Lung (tissue), 12 donors: Measurements from ENCODE around the gene MAT1A. TPM values are rescaled to one million over a fixed set of nuclear protein-coding genes. Genes with fewer than 3 reads are reported as not detected.

ENCODE experiments used
- ATAC-seq: fragments of 200-7000 bp; cut with Tn5 transposase; one replicate; pipeline ENCODE4 v1.9.1; 2020; ENCODE audit warnings: moderate number of reproducible peaks; ENCODE audit not compliant: insufficient read depth, low FRiP score
- DNase-seq, 3 donors: peaks; one replicate each; pipeline ENCODE4 v3.0.0-alpha.2; 2013 to 2017
- H3K27ac ChIP-seq, 2 donors: one replicate each; pipeline ENCODE4 v1.5.1; 2013; ENCODE audit warnings: mild to moderate bottlenecking in 2 of 2, moderate library complexity in 2 of 2, control low read depth in 1 of 2, inconsistent platforms in 1 of 2, low read depth in 1 of 2, low read length in 1 of 2
- H3K27me3 ChIP-seq, 3 donors: one replicate each; pipeline ENCODE4 v1.5.1; 2013; ENCODE audit warnings: low read length in 2 of 3; ENCODE audit not compliant: control insufficient read depth in 3 of 3, insufficient read depth in 3 of 3
- H3K36me3 ChIP-seq, 4 donors: one replicate each; pipeline ENCODE4 v1.5.1; 2013; ENCODE audit warnings: low read length in 4 of 4, mild to moderate bottlenecking in 1 of 4, moderate library complexity in 1 of 4; ENCODE audit not compliant: control insufficient read depth in 4 of 4, insufficient read depth in 4 of 4
- H3K4me1 ChIP-seq, 5 donors: one replicate each; pipeline ENCODE4 v1.5.1; 2013; ENCODE audit warnings: low read length in 5 of 5, mild to moderate bottlenecking in 2 of 5, moderate library complexity in 1 of 5; ENCODE audit not compliant: control insufficient read depth in 5 of 5, insufficient read depth in 5 of 5
- H3K4me3 ChIP-seq: one replicate; pipeline ENCODE4 v1.5.1; 2013; ENCODE audit warnings: mild to moderate bottlenecking, control low read depth, moderate library complexity
- H3K9ac ChIP-seq, 2 donors: one replicate each; pipeline ENCODE4 v1.5.1; 2013; ENCODE audit warnings: low read length in 2 of 2, control low read depth in 1 of 2; ENCODE audit not compliant: insufficient read depth in 1 of 2
- H3K9me3 ChIP-seq, 4 donors: one replicate each; pipeline ENCODE4 v1.5.1; 2013; ENCODE audit warnings: low read length in 3 of 4, mild to moderate bottlenecking in 1 of 4, moderate library complexity in 1 of 4; ENCODE audit not compliant: control insufficient read depth in 4 of 4, insufficient read depth in 3 of 4
- WGBS, 2 donors: extraction: QIAGEN DNeasy Blood & Tissue Kit; methylation state at CpG; one replicate each; pipeline ENCODE4 v1.1.7; 2013; 5-methylcytosine and 5-hydroxymethylcytosine counted together
- polyA plus RNA-seq, 2 donors: library from polyadenylated mRNA; stranded (reverse); fragments of 200-250 nt; gene quantifications; one replicate each; pipeline ENCODE4 v1.2.1, GENCODE V29; 2013
- total RNA-seq, 2 donors: library from RNA; depleted of rRNA in 1 of 2; stranded (reverse); fragments of >200 nt in 1 of 2; gene quantifications; one replicate each; pipeline ENCODE4 v1.2.1, GENCODE V29; 2014 to 2021
- TF ChIP-seq, protein P1 (sequence below): IDR thresholded peaks from 2 replicates; pipeline ENCODE4 v1.5.1; 2012; ENCODE audit warnings: mild to moderate bottlenecking; ENCODE audit errors: control extremely low read depth, extremely low read depth
- donor health status: control.
- donor health status: control.
- donor health status: Bipolar disorder and iron deficiency.
- donor health status: healthy.
- donor health status: DM: yes; HTN: yes; CAD: no.

The MAT1A gene
- total and polyA plus RNA-seq, 4 donors = 0.30 to 1.1 (median 0.43) TPM

GRCh38 chr10:80268938-80269588 is 20.4 kb downstream of the MAT1A start:
- H3K36me3 ChIP-seq = no peaks in the 10 kb centered on the region
- H3K9ac ChIP-seq = no peak overlapping the region
- WGBS, 2 donors = 68 to 75% methylated on average over 4 of the region's 4 CpGs
- no peaks in the 10 kb centered on the region for H3K27me3 ChIP-seq
- TF ChIP-seq, protein P1, sequence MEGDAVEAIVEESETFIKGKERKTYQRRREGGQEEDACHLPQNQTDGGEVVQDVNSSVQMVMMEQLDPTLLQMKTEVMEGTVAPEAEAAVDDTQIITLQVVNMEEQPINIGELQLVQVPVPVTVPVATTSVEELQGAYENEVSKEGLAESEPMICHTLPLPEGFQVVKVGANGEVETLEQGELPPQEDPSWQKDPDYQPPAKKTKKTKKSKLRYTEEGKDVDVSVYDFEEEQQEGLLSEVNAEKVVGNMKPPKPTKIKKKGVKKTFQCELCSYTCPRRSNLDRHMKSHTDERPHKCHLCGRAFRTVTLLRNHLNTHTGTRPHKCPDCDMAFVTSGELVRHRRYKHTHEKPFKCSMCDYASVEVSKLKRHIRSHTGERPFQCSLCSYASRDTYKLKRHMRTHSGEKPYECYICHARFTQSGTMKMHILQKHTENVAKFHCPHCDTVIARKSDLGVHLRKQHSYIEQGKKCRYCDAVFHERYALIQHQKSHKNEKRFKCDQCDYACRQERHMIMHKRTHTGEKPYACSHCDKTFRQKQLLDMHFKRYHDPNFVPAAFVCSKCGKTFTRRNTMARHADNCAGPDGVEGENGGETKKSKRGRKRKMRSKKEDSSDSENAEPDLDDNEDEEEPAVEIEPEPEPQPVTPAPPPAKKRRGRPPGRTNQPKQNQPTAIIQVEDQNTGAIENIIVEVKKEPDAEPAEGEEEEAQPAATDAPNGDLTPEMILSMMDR = no peak
- no peak for DNase-seq
- H3K27ac ChIP-seq = no peak overlapping the region
- no peak for ATAC-seq
- no peaks in the 10 kb centered on the region for H3K4me1 ChIP-seq
- no peaks in the 10 kb centered on the region for H3K9me3 ChIP-seq
- no peak overlapping the region for H3K4me3 ChIP-seq

DNA sequence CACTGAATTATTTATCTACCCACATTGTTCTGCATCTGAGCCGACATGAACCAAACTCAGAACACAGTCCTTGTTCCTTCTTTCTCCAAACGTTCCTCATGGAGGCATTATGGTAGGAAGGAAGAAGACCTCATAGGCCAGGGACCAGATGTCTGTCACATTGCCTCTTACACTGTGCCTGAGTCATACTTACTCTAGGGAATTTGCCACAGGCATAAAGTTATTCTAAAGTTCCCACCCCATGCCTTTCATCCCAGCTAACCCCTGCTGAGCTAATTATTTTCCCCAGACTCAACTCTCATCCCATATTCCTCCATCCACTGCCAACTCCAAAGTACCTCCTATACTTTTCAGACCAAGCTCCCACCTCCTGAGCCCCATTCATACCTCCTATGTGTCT is 21.2 kb downstream of the MAT1A start:
- H3K4me1 ChIP-seq = no peaks in the 10 kb centered on the region
- no peak overlapping the region for H3K4me3 ChIP-seq
- H3K27me3 ChIP-seq = no peaks in the 10 kb centered on the region
- no peak for ATAC-seq
- no peaks in the 10 kb centered on the region for H3K36me3 ChIP-seq
- H3K9ac ChIP-seq = no peak overlapping the region
- peaks cover 0 to 2% (median 0%) of the 10 kb centered on the region in 4 donors for H3K9me3 ChIP-seq
- no peak for DNase-seq
- TF ChIP-seq, protein P1 = no peak
- no peak overlapping the region for H3K27ac ChIP-seq
- 79 to 80% methylated on average over 2 of the region's 2 CpGs for WGBS, 2 donors

DNA sequence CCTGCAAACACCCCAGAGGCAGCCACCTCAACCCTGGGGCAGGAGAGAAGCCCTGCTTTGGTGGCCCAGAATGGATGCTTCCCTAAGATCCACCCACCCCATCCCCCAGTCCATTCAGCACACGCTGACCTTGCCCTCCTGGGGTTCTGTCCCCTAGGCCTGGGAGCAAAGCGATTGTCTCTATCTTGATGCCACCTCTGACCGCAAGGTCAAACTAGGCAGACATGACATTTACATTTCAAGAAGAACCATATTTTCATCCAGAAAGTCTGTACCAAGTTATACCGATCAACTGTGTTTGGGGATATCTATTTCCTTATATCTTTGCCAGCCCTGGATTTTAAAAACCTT is 23.0 kb downstream of the MAT1A start:
- Histone ChIP-seq H3K4me1 (no peaks in the 10 kb centered on the region), H3K9me3 (peaks cover 0 to 3% (median under 1%) of the 10 kb centered on the region in 4 donors), H3K9ac (no peak overlapping the region), H3K4me3 (no peak overlapping the region), H3K27me3 (no peaks in the 10 kb centered on the region), H3K36me3 (no peaks in the 10 kb centered on the region), H3K27ac (no peak overlapping the region)
- no peak for DNase-seq
- no peak for ATAC-seq
- TF ChIP-seq, protein P1 = no peak
- 93 to 95% methylated on average over 4 of the region's 4 CpGs for WGBS, 2 donors
